Naive thymus-derived CD4-positive, alpha-beta T cell (primary cell): ENCODE results near the gene PLGRKT. TPM values are rescaled to one million over a fixed set of nuclear protein-coding genes. Genes with fewer than 3 reads are reported as not detected.

Experiments used
- ATAC-seq: fragments of 150-1000 bp; cut with Tn5 transposase; 2 replicates; pipeline ENCODE4 v1.10.0; 2021; ENCODE audit warnings: mild to moderate bottlenecking, moderate library complexity
- CTCF ChIA-PET: fragments of 350-600 bp; sonication (Branson Sonifier 250); formaldehyde crosslinking; loops from one replicate; lab custom pipeline; 2021; ENCODE audit warnings: antibody characterized with exemption; lab: Charles Lee
- POLR2A ChIA-PET: fragments of 350-600 bp; sonication (Branson Sonifier 250); formaldehyde crosslinking; loops from one replicate; lab custom pipeline; 2021; ENCODE audit warnings: antibody characterized with exemption, inconsistent platforms; lab: Charles Lee
- DNase-seq, 9 donors: peaks; one replicate each; pipeline versions ENCODE4 v3.0.0 to v3.0.0-alpha.2; 2020 to 2022; ENCODE audit warnings: mixed read lengths in 1 of 9
- H3K27ac ChIP-seq: one replicate; pipeline ENCODE4 v1.7.0; 2013; ENCODE audit warnings: mild to moderate bottlenecking, low read depth, low read length, moderate library complexity
- H3K27me3 ChIP-seq, 2 donors: one replicate each; pipeline ENCODE4 v1.7.0; 2013; ENCODE audit warnings: low read length in 2 of 2, mild to moderate bottlenecking in 2 of 2, moderate library complexity in 2 of 2; ENCODE audit not compliant: control insufficient read depth in 2 of 2, insufficient read depth in 2 of 2
- H3K36me3 ChIP-seq, 3 experiments: 1 replicate in 2 of 3; 2 replicates in 1 of 3; pipeline ENCODE4 v1.7.0; 2013; ENCODE audit warnings: low read length in 3 of 3, mild to moderate bottlenecking in 3 of 3, moderate library complexity in 1 of 3; ENCODE audit not compliant: insufficient read depth in 3 of 3, control insufficient read depth in 2 of 3
- H3K4me1 ChIP-seq, 2 donors: one replicate each; pipeline ENCODE4 v1.7.0; 2013; ENCODE audit warnings: low read length in 2 of 2, mild to moderate bottlenecking in 2 of 2, moderate library complexity in 1 of 2; ENCODE audit not compliant: control insufficient read depth in 2 of 2, insufficient read depth in 2 of 2
- H3K4me3 ChIP-seq: 2 replicates; pipeline ENCODE4 v1.7.0; 2013; ENCODE audit warnings: mild to moderate bottlenecking, low read length
- H3K9me3 ChIP-seq, 3 experiments: 1 replicate in 2 of 3; 2 replicates in 1 of 3; pipeline ENCODE4 v1.7.0; 2013; ENCODE audit warnings: low read length in 3 of 3; ENCODE audit not compliant: control insufficient read depth in 2 of 3
- H3K27ac Mint-ChIP-seq, 9 donors: one replicate each; pipeline ENCODE4 v1.8.0; 2020 to 2022; ENCODE audit warnings: mixed read lengths in 9 of 9, mild to moderate bottlenecking in 8 of 9, moderate library complexity in 5 of 9, inconsistent platforms in 2 of 9
- H3K27me3 Mint-ChIP-seq, 5 donors: one replicate each; pipeline ENCODE4 v1.8.0; 2021 to 2022; ENCODE audit warnings: mixed read lengths in 5 of 5, mild to moderate bottlenecking in 1 of 5
- H3K36me3 Mint-ChIP-seq, 5 donors: one replicate each; pipeline ENCODE4 v1.8.0; 2020 to 2022; ENCODE audit warnings: mixed read lengths in 5 of 5, mild to moderate bottlenecking in 3 of 5, inconsistent platforms in 1 of 5
- H3K4me1 Mint-ChIP-seq, 7 donors: one replicate each; pipeline ENCODE4 v1.8.0; 2020 to 2022; ENCODE audit warnings: mixed read lengths in 7 of 7, mild to moderate bottlenecking in 3 of 7, inconsistent platforms in 1 of 7
- H3K4me3 Mint-ChIP-seq, 10 donors: one replicate each; pipeline ENCODE4 v1.8.0; 2020 to 2022; ENCODE audit warnings: mild to moderate bottlenecking in 10 of 10, mixed read lengths in 10 of 10, moderate library complexity in 6 of 10, inconsistent platforms in 2 of 10
- H3K9me3 Mint-ChIP-seq, 11 donors: one replicate each; pipeline ENCODE4 v1.8.0; 2020 to 2022; ENCODE audit warnings: mixed read lengths in 11 of 11, mild to moderate bottlenecking in 4 of 11, inconsistent platforms in 1 of 11, moderate library complexity in 1 of 11
- intact Hi-C, 2 donors: fragments of 100-400 bp; cut with micrococcal nuclease; formaldehyde crosslinking; loops; one replicate each; pipeline ENCODE4 v1.15.1; 2023
- polyA plus RNA-seq, 2 donors: library from polyadenylated mRNA; unstranded; fragments of 300-500 nt; fragmentation: Illumina TruSeq; gene quantifications; one replicate each; pipeline ENCODE4 v1.2.3, GENCODE V29; 2021
- total RNA-seq, 6 experiments: library from RNA in 5 of 6; stranded (reverse) in 5 of 6; gene quantifications; 1 replicate in 5 of 6; 2 replicates in 1 of 6; pipeline ENCODE4 v1.2.3 and lab custom pipeline; 2021 to 2026

PLGRKT gene
- total and polyA plus RNA-seq, 7 experiments from 2014 or later, result 15.8 to 79.6 (median 18.4) TPM

DNA sequence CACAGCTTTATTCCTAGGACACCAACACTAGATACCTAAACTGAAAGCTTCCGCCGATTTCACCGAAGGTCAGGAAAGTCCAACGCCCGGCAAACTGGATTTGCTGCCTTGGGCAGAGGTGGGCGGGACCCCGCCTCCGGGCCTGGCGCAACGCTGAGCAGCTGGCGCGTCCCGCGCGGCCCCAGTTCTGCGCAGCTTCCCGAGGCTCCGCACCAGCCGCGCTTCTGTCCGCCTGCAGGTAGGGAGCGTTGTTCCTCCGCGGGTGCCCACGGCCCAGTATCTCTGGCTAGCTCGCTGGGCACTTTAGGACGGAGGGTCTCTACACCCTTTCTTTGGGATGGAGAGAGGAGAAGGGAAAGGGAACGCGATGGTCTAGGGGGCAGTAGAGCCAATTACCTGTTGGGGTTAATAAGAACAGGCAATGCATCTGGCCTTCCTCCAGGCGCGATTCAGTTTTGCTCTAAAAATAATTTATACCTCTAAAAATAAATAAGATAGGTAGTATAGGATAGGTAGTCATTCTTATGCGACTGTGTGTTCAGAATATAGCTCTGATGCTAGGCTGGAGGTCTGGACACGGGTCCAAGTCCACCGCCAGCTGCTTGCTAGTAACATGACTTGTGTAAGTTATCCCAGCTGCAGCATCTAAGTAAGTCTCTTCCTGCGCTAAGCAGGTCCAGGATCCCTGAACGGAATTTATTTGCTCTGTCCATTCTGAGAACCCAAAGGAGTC lies 12.8 kb upstream of the PLGRKT start, which contains the start of gene CD274:
Gene CD274, plus strand, starts transcription at position 184 of the 733 bp plus-strand sequence. CDS start 5,572 bp downstream, outside the sequence.
- CTCF ChIA-PET, result interaction anchor here (0.6 to 3.5 kb wide), 23 partner anchors 10 to 655 kb away, joined by 3 to 83 read pairs (median 3); partner anchors contain the start of genes PLGRKT and RIC1
- Mint-ChIP-seq H3K27me3 (no peaks in the 10 kb centered on the region), H3K4me1 (peaks cover 33 to 69% (median 62%) of the 10 kb centered on the region in 7 donors), H3K9me3 (peaks cover 0 to 3% (median 0%) of the 10 kb centered on the region in 11 donors), H3K36me3 (peaks cover 0 to 23% (median 0%) of the 10 kb centered on the region in 5 donors), H3K4me3 (peak within 1 kb of the TSS; percentile 92 to 98 (median 95)), H3K27ac (peak within 1 kb of the TSS; percentile 97 to 99 (median 98))
- Histone ChIP-seq H3K9me3 (no peaks in the 10 kb centered on the region), H3K27me3 (no peaks in the 10 kb centered on the region), H3K27ac (peak within 1 kb of the TSS; percentile 94), H3K4me1 (peaks cover 0 to 11% of the 10 kb centered on the region in 2 donors), H3K36me3 (no peaks in the 10 kb centered on the region), H3K4me3 (peak within 1 kb of the TSS; percentile 78)
- POLR2A ChIA-PET, result interaction anchor here (0.5 to 3.6 kb wide), 31 partner anchors 8 to 1924 kb away, joined by 3 to 82 read pairs (median 3); partner anchors contain the start of genes JAK2, PLGRKT, RFX3 and RIC1
- DNase-seq (peak; percentile 61 to 89 (median 80)), ATAC-seq (peak; percentile 95)
- intact Hi-C loops, result loop anchor here (1.0 to 10.0 kb wide), 20 partner anchors 9 to 1923 kb away; partner anchors contain the start of genes CDC37L1 (in 1 of the 2), ERMP1 (in 1 of the 2), JAK2 (in 1 of the 2) and PDCD1LG2 (in 1 of the 2)

DNA sequence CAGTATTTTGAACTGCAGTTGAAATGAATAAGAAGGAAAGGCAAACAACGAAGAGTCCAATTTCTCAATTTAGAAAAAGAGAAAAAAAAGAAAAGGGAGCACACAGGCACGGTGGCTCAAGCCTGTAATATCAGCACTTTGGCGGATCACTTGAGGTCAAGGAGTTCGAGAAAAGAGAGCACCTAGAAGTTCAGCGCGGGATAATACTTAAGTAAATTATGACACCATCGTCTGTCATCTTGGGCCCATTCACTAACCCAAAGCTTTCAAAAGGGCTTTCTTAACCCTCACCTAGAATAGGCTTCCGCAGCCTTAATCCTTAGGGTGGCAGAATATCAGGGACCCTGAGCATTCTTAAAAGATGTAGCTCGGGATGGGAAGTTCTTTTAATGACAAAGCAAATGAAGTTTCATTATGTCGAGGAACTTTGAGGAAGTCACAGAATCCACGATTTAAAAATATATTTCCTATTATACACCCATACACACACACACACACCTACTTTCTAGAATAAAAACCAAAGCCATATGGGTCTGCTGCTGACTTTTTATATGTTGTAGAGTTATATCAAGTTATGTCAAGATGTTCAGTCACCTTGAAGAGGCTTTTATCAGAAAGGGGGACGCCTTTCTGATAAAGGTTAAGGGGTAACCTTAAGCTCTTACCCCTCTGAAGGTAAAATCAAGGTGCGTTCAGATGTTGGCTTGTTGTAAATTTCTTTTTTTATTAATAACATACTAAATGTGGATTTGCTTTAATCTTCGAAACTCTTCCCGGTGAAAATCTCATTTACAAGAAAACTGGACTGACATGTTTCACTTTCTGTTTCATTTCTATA lies 12.0 kb upstream of the PLGRKT start:
- ATAC-seq (peak; percentile 5), DNase-seq (peak in 1 of 9 donors; percentile 11)
- H3K4me3 Mint-ChIP-seq, result peak overlapping the region; percentile 92 to 98 (median 95)
- POLR2A ChIA-PET, result interaction anchor here (0.6 to 3.6 kb wide), 30 partner anchors 7 to 1924 kb away, joined by 3 to 82 read pairs (median 4); partner anchors contain the start of genes JAK2, PLGRKT, RFX3 and RIC1
- H3K27ac Mint-ChIP-seq, result peak overlapping the region; percentile 97 to 99 (median 98)
- H3K4me1 Mint-ChIP-seq, result peaks cover 32 to 64% (median 54%) of the 10 kb centered on the region in 7 donors
- H3K4me1 ChIP-seq, result peaks cover 0 to 11% of the 10 kb centered on the region in 2 donors
- H3K36me3 ChIP-seq, result no peaks in the 10 kb centered on the region
- intact Hi-C loops, result loop anchor here (1.0 to 10.0 kb wide), 20 partner anchors 11 to 1922 kb away; partner anchors contain the start of genes CDC37L1 (in 1 of the 2), ERMP1 (in 1 of the 2), JAK2 (in 1 of the 2) and PDCD1LG2 (in 1 of the 2)
- no peaks in the 10 kb centered on the region for H3K27me3 Mint-ChIP-seq
- no peaks in the 10 kb centered on the region for H3K9me3 ChIP-seq
- CTCF ChIA-PET, result interaction anchor here (0.6 to 3.5 kb wide), 25 partner anchors 9 to 654 kb away, joined by 3 to 83 read pairs (median 3); partner anchors contain the start of genes PLGRKT and RIC1
- peaks cover 0 to 24% (median 0%) of the 10 kb centered on the region in 5 donors for H3K36me3 Mint-ChIP-seq
- peak overlapping the region; percentile 94 for H3K27ac ChIP-seq
- no peaks in the 10 kb centered on the region for H3K27me3 ChIP-seq
- peak overlapping the region; percentile 78 for H3K4me3 ChIP-seq
- H3K9me3 Mint-ChIP-seq, result peaks cover 0 to 6% (median 0%) of the 10 kb centered on the region in 11 donors

DNA sequence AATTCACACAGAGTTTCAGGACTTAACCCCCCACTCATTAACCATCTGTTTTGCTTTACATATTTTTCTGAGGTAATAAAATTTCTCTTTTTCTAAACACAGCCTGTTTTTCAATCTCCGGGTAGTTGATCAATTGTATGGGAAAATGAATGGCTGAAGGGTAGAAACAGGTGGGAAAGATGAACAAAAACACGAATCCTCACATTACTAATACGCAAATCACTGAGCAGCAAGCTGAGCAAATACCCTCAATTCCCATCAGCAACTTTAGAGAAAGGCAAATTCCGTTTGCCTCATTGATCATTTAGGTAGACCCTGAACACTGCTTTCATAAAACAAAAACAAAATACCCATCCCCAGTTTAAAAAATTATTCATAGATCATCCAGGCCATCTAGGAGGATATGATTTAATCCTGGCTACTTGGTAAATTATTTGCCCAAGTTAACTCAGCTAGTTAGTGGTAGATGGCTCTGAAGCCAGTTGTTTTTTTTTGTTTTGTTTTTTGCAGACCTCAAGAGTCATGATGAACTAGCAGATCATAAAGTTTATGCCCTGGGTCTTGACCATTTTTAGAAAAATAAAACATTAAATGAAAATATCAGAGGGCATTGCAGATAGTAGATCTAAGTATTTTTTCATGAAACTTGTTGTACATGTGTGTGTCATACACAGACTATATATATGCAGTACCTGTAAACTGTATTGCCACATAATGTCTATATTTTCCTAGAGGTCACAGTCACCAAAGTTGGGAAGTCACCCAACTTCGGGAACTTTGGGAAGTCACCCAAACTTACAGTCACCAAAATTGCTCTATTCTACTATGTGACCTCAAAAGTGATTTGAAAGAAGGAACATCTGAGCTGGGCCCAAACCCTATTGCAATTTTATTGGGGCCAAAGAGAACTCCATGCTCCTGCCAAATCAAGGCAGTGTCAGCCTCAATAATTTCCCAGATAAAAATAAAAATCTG lies 11.0 kb upstream of the PLGRKT start:
- peaks cover 0 to 25% (median 0%) of the 10 kb centered on the region in 5 donors for H3K36me3 Mint-ChIP-seq
- intact Hi-C loops, result loop anchor here in 1 of 2 donors (10.0 kb wide), 1 partner anchor 364 kb away; no protein-coding TSS in a partner anchor
- Histone ChIP-seq H3K27ac (peak overlapping the region; percentile 94), H3K4me1 (peaks cover 0 to 11% of the 10 kb centered on the region in 2 donors), H3K27me3 (no peaks in the 10 kb centered on the region), H3K9me3 (no peaks in the 10 kb centered on the region), H3K4me3 (peak overlapping the region; percentile 78), H3K36me3 (no peaks in the 10 kb centered on the region)
- H3K27ac Mint-ChIP-seq, result peak overlapping the region; percentile 97 to 99 (median 98)
- ATAC-seq (no peak), DNase-seq (no peak)
- H3K4me3 Mint-ChIP-seq, result peak overlapping the region; percentile 13 to 98 (median 95)
- peaks cover 32 to 61% (median 54%) of the 10 kb centered on the region in 7 donors for H3K4me1 Mint-ChIP-seq
- ChIA-PET CTCF (interaction anchor here (0.6 to 3.5 kb wide), 8 partner anchors 24 to 461 kb away, joined by 3 to 83 read pairs (median 4); no protein-coding TSS in a partner anchor), POLR2A (interaction anchor here (0.6 to 3.6 kb wide), 9 partner anchors 10 to 179 kb away, joined by 3 to 82 read pairs (median 7); partner anchors contain the start of genes PLGRKT and RIC1)
- peaks cover 0 to 6% (median 0%) of the 10 kb centered on the region in 11 donors for H3K9me3 Mint-ChIP-seq
- H3K27me3 Mint-ChIP-seq, result no peaks in the 10 kb centered on the region

DNA sequence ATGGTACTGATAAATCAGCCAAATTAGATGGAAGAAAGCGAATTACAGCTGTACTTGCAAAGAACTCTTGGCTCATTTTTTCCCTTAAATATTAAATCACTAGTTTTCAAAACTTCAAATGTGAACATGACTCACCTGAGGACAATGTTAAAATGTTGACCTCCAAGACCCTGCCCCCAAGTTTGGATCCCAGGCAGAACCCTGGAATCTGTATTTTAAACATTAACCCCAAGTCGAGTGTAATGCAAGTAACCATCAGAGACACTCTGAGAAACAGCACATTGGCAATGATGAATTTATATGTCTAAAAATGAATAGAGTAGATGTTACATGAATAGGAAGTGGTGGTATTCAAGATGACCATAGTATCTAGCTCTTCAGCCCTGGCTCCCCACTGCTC lies 10.3 kb upstream of the PLGRKT start:
- Histone ChIP-seq H3K36me3 (no peaks in the 10 kb centered on the region), H3K4me1 (peaks cover 0 to 11% of the 10 kb centered on the region in 2 donors), H3K27ac (no peak overlapping the region), H3K4me3 (no peak overlapping the region), H3K27me3 (no peaks in the 10 kb centered on the region), H3K9me3 (no peaks in the 10 kb centered on the region)
- H3K4me1 Mint-ChIP-seq, result peaks cover 32 to 54% (median 51%) of the 10 kb centered on the region in 7 donors
- peak overlapping the region in 2 of 10 donors; percentile 15 to 47 for H3K4me3 Mint-ChIP-seq
- ChIA-PET POLR2A (interaction anchor here (3.1 to 3.6 kb wide), 3 partner anchors 9 to 140 kb away, joined by 23 to 82 read pairs (median 73); partner anchors contain the start of gene PLGRKT), CTCF (interaction anchor here (3.5 kb wide), 1 partner anchor 140 kb away, joined by 83 read pairs; no protein-coding TSS in a partner anchor)
- DNase-seq, result no peak
- ATAC-seq, result no peak
- peaks cover 0 to 24% (median 0%) of the 10 kb centered on the region in 5 donors for H3K36me3 Mint-ChIP-seq
- H3K27ac Mint-ChIP-seq, result peak overlapping the region; percentile 31 to 99 (median 84)
- intact Hi-C loops, result loop anchor here in 1 of 2 donors (10.0 kb wide), 1 partner anchor 363 kb away; no protein-coding TSS in a partner anchor
- H3K9me3 Mint-ChIP-seq, result peaks cover 0 to 6% (median 0%) of the 10 kb centered on the region in 11 donors
- no peaks in the 10 kb centered on the region for H3K27me3 Mint-ChIP-seq

DNA sequence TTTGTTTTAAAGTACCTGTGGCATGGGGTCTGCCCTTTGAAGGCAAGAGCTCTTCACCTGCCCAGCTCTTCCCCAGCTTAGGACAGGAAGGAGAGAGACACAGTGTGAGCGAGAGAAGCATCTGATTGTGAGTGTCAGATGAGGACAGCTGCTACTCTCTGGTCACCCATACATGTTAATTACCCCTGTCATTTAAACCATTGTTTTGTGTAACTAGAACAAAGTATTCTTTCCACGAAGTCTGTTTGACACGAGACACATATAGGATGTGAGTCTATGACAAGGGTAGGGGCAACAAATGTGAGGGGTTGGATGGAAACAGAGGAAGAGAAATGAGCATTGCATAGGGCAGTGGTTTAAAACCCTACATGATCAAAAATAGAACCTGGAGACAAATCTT lies 9.6 kb upstream of the PLGRKT start:
- peaks cover 0 to 19% (median 0%) of the 10 kb centered on the region in 5 donors for H3K36me3 Mint-ChIP-seq
- Histone ChIP-seq H3K27me3 (no peaks in the 10 kb centered on the region), H3K36me3 (no peaks in the 10 kb centered on the region), H3K9me3 (no peaks in the 10 kb centered on the region), H3K4me3 (no peak overlapping the region), H3K4me1 (peaks cover 0 to 11% of the 10 kb centered on the region in 2 donors), H3K27ac (no peak overlapping the region)
- peak overlapping the region in 1 of 10 donors; percentile 26 for H3K4me3 Mint-ChIP-seq
- no peaks in the 10 kb centered on the region for H3K27me3 Mint-ChIP-seq
- CTCF ChIA-PET, result no interaction called here
- peaks cover 0 to 6% (median 0%) of the 10 kb centered on the region in 11 donors for H3K9me3 Mint-ChIP-seq
- POLR2A ChIA-PET, result no interaction called here
- H3K27ac Mint-ChIP-seq, result peak overlapping the region in 6 of 9 donors; percentile 31 to 99 (median 74)
- DNase-seq, result no peak
- intact Hi-C loops, result loop anchor here in 1 of 2 donors (10.0 kb wide), 1 partner anchor 363 kb away; no protein-coding TSS in a partner anchor
- H3K4me1 Mint-ChIP-seq, result peaks cover 30 to 56% (median 46%) of the 10 kb centered on the region in 7 donors
- ATAC-seq, result no peak
